HG03095 (cell line): ENCODE data around the gene C11orf54.
"Not testable (repeated sequence)": the region's sequence is repeated elsewhere in the genome, so short reads cannot be mapped to it uniquely, and the experiment has no call there.

Experiments used
- ATAC-seq: cut with Tn5 transposase; IDR thresholded peaks from one replicate; pipeline ENCODE4 v1.9.1; 2021; ENCODE audit warnings: moderate library complexity; ENCODE audit not compliant: unreplicated experiment

C11orf54 gene

GRCh38 chr11:93765551-93765950 is 24.1 kb downstream of the C11orf54 start:
- no peak for ATAC-seq

GRCh38 chr11:93766504-93766903 is 25.0 kb downstream of the C11orf54 start:
- ATAC-seq = no peak

- ATAC-seq = no peak
These were observed 25.5 kb downstream of the C11orf54 start for GRCh38 chr11:93767018-93767417.

GRCh38 chr11:93770160-93770559 is 28.7 kb downstream of the C11orf54 start:
- no peak for ATAC-seq

GRCh38 chr11:93772123-93772522 is 30.7 kb downstream of the C11orf54 start:
- ATAC-seq = no peak

GRCh38 chr11:93773045-93773477 is 31.6 kb downstream of the C11orf54 start:
- ATAC-seq = no peak

- no peak for ATAC-seq
These were observed 32.2 kb downstream of the C11orf54 start for GRCh38 chr11:93773601-93774200.

GRCh38 chr11:93774560-93774959 is 33.1 kb downstream of the C11orf54 start:
- ATAC-seq = not testable (repeated sequence)

GRCh38 chr11:93775289-93775688 is 33.8 kb downstream of the C11orf54 start:
- ATAC-seq = no peak

- ATAC-seq = no peak
These were observed 41.9 kb downstream of the C11orf54 start for GRCh38 chr11:93783362-93783761.

GRCh38 chr11:93783765-93784144 is 42.3 kb downstream of the C11orf54 start:
- ATAC-seq = peak; percentile 41

GRCh38 chr11:93784145-93784934 is 42.9 kb downstream of the C11orf54 start, which contains the start of gene MED17:
Gene MED17 (plus strand): TSS chr11:93784282. CDS start chr11:93784514, 232 bp downstream.
- ATAC-seq = peak; percentile 97

GRCh38 chr11:93784935-93785360 is 43.5 kb downstream of the C11orf54 start:
- peak; percentile 23 for ATAC-seq

- no peak for ATAC-seq
These were observed 50.0 kb downstream of the C11orf54 start for GRCh38 chr11:93791493-93791892.

- no peak for ATAC-seq
These were observed 55.2 kb downstream of the C11orf54 start for GRCh38 chr11:93796441-93797231.

- ATAC-seq = no peak
These were observed 59.9 kb downstream of the C11orf54 start for GRCh38 chr11:93801366-93801765.

- ATAC-seq = no peak
These were observed 63.4 kb downstream of the C11orf54 start for GRCh38 chr11:93804879-93805278.

GRCh38 chr11:93807980-93808379 is 66.5 kb downstream of the C11orf54 start:
- ATAC-seq = no peak

GRCh38 chr11:93813974-93814373 is 72.5 kb downstream of the C11orf54 start:
- ATAC-seq = no peak
